ENCODE data around the gene ADGRD2. TPM values are rescaled to one million over a fixed set of nuclear protein-coding genes. Genes with fewer than 3 reads are reported as not detected.

Gene ADGRD2
- total RNA-seq, 1 donor from 2014 or later: not detected

DNA sequence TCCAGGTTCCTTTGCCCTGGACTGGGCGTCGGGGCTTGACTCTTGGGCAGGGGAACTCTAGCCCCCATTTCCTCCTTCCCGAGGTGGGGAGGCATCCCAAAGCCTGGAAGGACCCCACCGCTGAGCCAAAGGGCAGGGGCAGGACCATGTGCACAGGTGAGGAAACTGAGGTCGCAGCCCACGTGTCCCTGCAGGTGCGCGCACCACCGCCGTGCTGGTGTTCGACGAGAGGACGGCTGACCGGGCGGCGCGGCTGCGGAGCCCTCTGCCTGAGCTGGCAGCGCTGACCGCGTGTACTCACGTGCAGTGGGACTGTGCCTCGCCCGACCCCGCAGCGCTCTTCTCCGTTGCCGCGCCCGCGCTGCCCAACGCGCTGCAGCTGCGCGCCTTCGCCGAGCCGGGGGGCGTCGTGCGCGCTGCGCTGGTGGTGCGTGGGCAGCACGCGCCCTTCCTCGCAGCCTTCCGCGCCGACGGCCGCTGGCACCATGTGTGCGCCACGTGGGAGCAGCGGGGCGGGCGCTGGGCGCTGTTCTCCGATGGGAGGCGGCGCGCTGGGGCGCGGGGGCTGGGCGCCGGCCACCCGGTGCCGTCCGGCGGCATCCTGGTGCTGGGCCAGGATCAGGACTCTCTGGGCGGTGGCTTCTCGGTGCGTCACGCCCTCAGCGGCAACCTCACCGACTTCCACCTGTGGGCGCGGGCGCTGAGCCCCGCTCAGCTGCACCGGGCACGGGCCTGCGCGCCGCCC is 2.8 kb downstream of the ADGRD2 start:
- Mint-ChIP-seq H3K27me3 (ENCODE audit: low read depth) (peaks cover 18% of the 10 kb centered on the region), H3K4me3 (ENCODE audit: unreplicated experiment) (peak overlapping the region; percentile 25), H3K9me3 (ENCODE audit: low read depth) (no peaks in the 10 kb centered on the region), H3K4me1 (ENCODE audit: low read depth) (peaks cover 7% of the 10 kb centered on the region), H3K27ac (ENCODE audit: unreplicated experiment) (no peak overlapping the region), H3K36me3 (ENCODE audit: low read depth) (no peaks in the 10 kb centered on the region)
- TF ChIP-seq, protein P1, sequence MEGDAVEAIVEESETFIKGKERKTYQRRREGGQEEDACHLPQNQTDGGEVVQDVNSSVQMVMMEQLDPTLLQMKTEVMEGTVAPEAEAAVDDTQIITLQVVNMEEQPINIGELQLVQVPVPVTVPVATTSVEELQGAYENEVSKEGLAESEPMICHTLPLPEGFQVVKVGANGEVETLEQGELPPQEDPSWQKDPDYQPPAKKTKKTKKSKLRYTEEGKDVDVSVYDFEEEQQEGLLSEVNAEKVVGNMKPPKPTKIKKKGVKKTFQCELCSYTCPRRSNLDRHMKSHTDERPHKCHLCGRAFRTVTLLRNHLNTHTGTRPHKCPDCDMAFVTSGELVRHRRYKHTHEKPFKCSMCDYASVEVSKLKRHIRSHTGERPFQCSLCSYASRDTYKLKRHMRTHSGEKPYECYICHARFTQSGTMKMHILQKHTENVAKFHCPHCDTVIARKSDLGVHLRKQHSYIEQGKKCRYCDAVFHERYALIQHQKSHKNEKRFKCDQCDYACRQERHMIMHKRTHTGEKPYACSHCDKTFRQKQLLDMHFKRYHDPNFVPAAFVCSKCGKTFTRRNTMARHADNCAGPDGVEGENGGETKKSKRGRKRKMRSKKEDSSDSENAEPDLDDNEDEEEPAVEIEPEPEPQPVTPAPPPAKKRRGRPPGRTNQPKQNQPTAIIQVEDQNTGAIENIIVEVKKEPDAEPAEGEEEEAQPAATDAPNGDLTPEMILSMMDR (IDR thresholded peaks at IDR 0.05): no peak
- peak; percentile 77 for DNase-seq (ENCODE audit: low spot score)

DNA sequence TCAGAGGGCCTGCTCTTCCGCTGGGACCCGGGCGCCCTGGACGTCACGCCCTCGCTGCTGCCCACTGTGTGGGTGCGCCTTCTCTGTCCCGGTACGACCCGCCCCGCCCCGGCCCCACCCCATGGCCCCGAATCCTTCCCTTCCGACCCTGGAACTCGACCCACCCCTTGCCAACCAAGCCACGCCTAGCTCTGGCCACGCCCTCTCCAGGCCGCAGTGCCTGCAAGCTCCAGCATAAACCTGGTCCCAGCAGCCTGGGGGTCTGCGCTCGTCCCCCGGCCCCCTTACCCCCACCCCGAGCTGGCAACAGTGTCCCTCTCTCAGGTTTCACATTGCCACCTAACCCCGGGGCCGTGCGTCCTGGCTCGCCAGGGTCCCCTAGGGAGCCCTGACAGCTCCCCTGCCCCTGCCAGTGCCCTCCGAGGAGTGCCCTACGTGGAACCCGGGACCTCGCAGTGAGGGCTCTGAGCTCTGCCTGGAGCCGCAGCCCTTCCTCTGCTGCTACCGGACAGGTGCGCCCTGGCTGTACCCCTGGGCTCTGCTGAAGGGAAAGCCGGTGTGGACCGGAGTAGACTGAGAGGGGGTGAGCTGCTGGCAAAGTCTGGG is 3.4 kb downstream of the ADGRD2 start:
- peak; percentile 88 for DNase-seq (ENCODE audit: low spot score)
- peak overlapping the region; percentile 22 for H3K4me3 Mint-ChIP-seq (ENCODE audit: unreplicated experiment)
- TF ChIP-seq, protein P1 (IDR thresholded peaks at IDR 0.05): no peak
- H3K4me1 Mint-ChIP-seq (ENCODE audit: low read depth): peaks cover 7% of the 10 kb centered on the region
- H3K9me3 Mint-ChIP-seq (ENCODE audit: low read depth): no peaks in the 10 kb centered on the region
- H3K36me3 Mint-ChIP-seq (ENCODE audit: low read depth): no peaks in the 10 kb centered on the region
- no peak overlapping the region for H3K27ac Mint-ChIP-seq (ENCODE audit: unreplicated experiment)
- H3K27me3 Mint-ChIP-seq (ENCODE audit: low read depth): peaks cover 18% of the 10 kb centered on the region

DNA sequence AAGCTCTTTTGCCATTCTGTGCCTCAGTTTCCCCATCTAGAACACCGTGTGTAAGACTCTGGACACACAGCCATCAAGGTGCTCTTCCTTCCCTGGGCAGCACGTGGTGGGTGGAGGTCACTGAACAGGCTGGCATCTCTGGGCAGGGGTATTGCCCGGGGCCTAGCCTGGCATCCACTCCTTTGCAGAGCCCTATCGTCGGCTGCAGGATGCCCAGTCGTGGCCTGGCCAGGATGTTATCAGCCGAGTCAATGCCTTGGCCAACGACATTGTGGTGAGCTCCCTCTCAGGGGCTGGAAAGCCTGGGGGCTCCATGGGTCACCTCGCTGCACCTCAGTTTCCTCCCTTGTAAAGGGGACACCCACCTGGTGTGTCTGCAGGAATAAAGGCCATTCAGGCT is 4.0 kb downstream of the ADGRD2 start:
- Mint-ChIP-seq H3K9me3 (ENCODE audit: low read depth) (no peaks in the 10 kb centered on the region), H3K4me1 (ENCODE audit: low read depth) (peaks cover 7% of the 10 kb centered on the region), H3K27me3 (ENCODE audit: low read depth) (peaks cover 18% of the 10 kb centered on the region), H3K36me3 (ENCODE audit: low read depth) (no peaks in the 10 kb centered on the region), H3K4me3 (ENCODE audit: unreplicated experiment) (no peak overlapping the region), H3K27ac (ENCODE audit: unreplicated experiment) (no peak overlapping the region)
- TF ChIP-seq, protein P1 (IDR thresholded peaks at IDR 0.05): no peak
- peak; percentile 76 for DNase-seq (ENCODE audit: low spot score)

DNA sequence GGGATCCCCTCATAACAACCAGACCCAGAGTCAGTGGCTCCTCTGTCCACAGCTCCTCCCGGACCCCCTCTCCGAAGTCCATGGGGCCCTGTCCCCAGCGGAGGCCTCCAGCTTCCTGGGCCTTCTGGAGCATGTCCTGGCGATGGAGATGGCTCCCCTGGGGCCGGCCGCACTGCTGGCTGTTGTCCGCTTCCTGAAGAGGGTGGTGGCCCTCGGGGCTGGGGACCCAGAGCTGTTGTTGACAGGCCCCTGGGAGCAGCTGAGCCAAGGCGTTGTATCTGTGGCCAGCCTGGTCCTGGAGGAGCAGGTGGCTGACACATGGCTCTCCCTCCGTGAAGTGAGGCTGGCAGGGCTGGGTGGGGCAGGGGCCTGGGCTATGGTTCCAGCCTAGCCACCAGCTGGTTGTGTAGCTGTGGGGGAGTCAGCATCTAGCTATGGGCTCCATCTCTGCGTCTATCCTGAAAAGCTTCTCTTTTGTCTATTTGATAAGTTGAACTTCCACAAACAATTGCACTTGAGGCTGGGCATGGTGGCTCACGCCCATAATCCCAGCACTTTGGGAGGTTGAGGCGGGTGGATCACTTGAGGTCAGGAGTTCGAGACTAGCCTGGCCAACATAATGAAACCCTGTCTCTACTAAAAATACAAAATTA is 4.7 kb downstream of the ADGRD2 start:
- peaks cover 18% of the 10 kb centered on the region for H3K27me3 Mint-ChIP-seq (ENCODE audit: low read depth)
- DNase-seq (ENCODE audit: low spot score): peak; percentile 85
- H3K4me3 Mint-ChIP-seq (ENCODE audit: unreplicated experiment): no peak overlapping the region
- TF ChIP-seq, protein P1 (IDR thresholded peaks at IDR 0.05): no peak
- H3K36me3 Mint-ChIP-seq (ENCODE audit: low read depth): no peaks in the 10 kb centered on the region
- no peaks in the 10 kb centered on the region for H3K9me3 Mint-ChIP-seq (ENCODE audit: low read depth)
- H3K27ac Mint-ChIP-seq (ENCODE audit: unreplicated experiment): no peak overlapping the region
- H3K4me1 Mint-ChIP-seq (ENCODE audit: low read depth): peaks cover 7% of the 10 kb centered on the region

DNA sequence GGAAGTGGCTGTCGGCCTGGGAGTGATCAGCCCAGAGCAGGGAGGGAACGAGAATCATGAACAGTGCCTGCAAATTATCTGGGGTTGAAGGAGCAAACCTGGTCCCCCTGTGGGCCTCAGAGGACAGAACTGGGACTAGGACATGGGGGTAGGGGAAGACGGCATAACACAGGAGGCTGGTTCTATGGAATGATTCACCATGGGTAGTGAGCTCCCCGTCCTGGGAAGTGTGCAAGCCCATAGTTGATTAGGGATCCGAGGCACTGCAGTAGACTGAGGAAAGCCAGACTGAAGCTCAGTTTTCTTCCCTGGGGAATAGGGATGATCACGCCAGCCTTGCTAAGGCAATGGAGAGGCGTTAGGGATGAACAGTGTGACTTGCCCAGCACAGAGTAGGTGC is 5.6 kb downstream of the ADGRD2 start:
- Mint-ChIP-seq H3K27me3 (ENCODE audit: low read depth) (peaks cover 18% of the 10 kb centered on the region), H3K36me3 (ENCODE audit: low read depth) (no peaks in the 10 kb centered on the region), H3K9me3 (ENCODE audit: low read depth) (peaks cover 5% of the 10 kb centered on the region), H3K4me1 (ENCODE audit: low read depth) (peaks cover 1% of the 10 kb centered on the region), H3K4me3 (ENCODE audit: unreplicated experiment) (no peak overlapping the region), H3K27ac (ENCODE audit: unreplicated experiment) (no peak overlapping the region)
- DNase-seq (ENCODE audit: low spot score): no peak
- TF ChIP-seq, protein P1 (IDR thresholded peaks at IDR 0.05): no peak
